Activated CD8-positive, alpha-beta memory T cell treated with anti-CD3 and anti-CD28 coated beads for 1 hour (primary cell): ENCODE results near the gene LMF1.

Experiments used
- DNase-seq, 2 donors: peaks; one replicate each; pipeline ENCODE4 v3.0.0-alpha.2; 2020; ENCODE audit warnings: low read depth in 1 of 2; ENCODE audit errors: extremely low read depth in 1 of 2

The LMF1 gene

GRCh38 chr16:986411-986810 is 15.6 kb upstream of the LMF1 start:
- no peak for DNase-seq

GRCh38 chr16:985646-986400 is 15.0 kb upstream of the LMF1 start:
- DNase-seq, result no peak

- DNase-seq, result no peak
Measured at GRCh38 chr16:984736-985636, 14.2 kb upstream of the LMF1 start.

GRCh38 chr16:984121-984694 is 13.4 kb upstream of the LMF1 start:
- DNase-seq, result no peak

GRCh38 chr16:983044-984030 is 12.6 kb upstream of the LMF1 start:
- DNase-seq, result no peak

GRCh38 chr16:982145-983043 is 11.6 kb upstream of the LMF1 start:
- DNase-seq, result no peak

GRCh38 chr16:981695-982144 is 10.9 kb upstream of the LMF1 start, which contains the start of gene SOX8:
SOX8 (plus strand) TSS chr16:981770; CDS start chr16:981923, 153 bp downstream.
- no peak for DNase-seq

- DNase-seq, result no peak
Measured at GRCh38 chr16:980595-980854, 9.7 kb upstream of the LMF1 start.

GRCh38 chr16:979859-980594 is 9.2 kb upstream of the LMF1 start:
- no peak for DNase-seq

- DNase-seq, result no peak
Measured at GRCh38 chr16:979147-979546, 8.4 kb upstream of the LMF1 start.

GRCh38 chr16:978403-978802 is 7.6 kb upstream of the LMF1 start:
- no peak for DNase-seq

- DNase-seq, result no peak
Measured at GRCh38 chr16:977896-978295, 7.1 kb upstream of the LMF1 start.

GRCh38 chr16:977081-977701 is 6.4 kb upstream of the LMF1 start:
- DNase-seq, result no peak

- no peak for DNase-seq
Measured at GRCh38 chr16:976389-976931, 5.7 kb upstream of the LMF1 start.

GRCh38 chr16:975291-975690 is 4.5 kb upstream of the LMF1 start:
- DNase-seq, result no peak

- DNase-seq, result no peak
Measured at GRCh38 chr16:974611-975261, 4.0 kb upstream of the LMF1 start.

- DNase-seq, result no peak
Measured at GRCh38 chr16:974001-974601, 3.3 kb upstream of the LMF1 start.
